CD14-positive monocyte (primary cell): ENCODE measurements around the gene FAM168A. TPM values are rescaled to one million over a fixed set of nuclear protein-coding genes. Genes with fewer than 3 reads are reported as not detected.

Source experiments
- DNase-seq, 3 donors: peaks; one replicate each; pipeline ENCODE4 v3.0.0-alpha.2; 2011 to 2022
- H2AFZ ChIP-seq: 2 replicates; pipeline ENCODE4 v1.6.0; 2012; ENCODE audit warnings: mild to moderate bottlenecking, low read depth, low read length, inconsistent platforms; ENCODE audit not compliant: insufficient read depth, poor library complexity, severe bottlenecking
- H3K27ac ChIP-seq, 2 donors: 1 replicate in 1 of 2; 2 replicates in 1 of 2; pipeline ENCODE4 v1.5.1; 2012 to 2013; ENCODE audit warnings: low read length in 2 of 2, control low read depth in 1 of 2, inconsistent platforms in 1 of 2, low read depth in 1 of 2, mild to moderate bottlenecking in 1 of 2
- H3K27me3 ChIP-seq, 2 donors: one replicate each; pipeline versions ENCODE4 v1.6.0 to v1.6.1; 2011 to 2013; ENCODE audit warnings: low read length in 2 of 2; ENCODE audit not compliant: control insufficient read depth in 2 of 2, insufficient read depth in 2 of 2
- H3K36me3 ChIP-seq, 2 donors: replicated peaks in 1 of 2; 1 replicate in 1 of 2; 2 replicates in 1 of 2; pipeline versions ENCODE4 v1.5.1 to v1.6.1; 2012 to 2013; ENCODE audit warnings: low read length in 2 of 2, control low read depth in 1 of 2, inconsistent platforms in 1 of 2, mild to moderate bottlenecking in 1 of 2; ENCODE audit not compliant: insufficient read depth in 2 of 2, control insufficient read depth in 1 of 2
- H3K4me1 ChIP-seq, 2 donors: 1 replicate in 1 of 2; 2 replicates in 1 of 2; pipeline versions ENCODE4 v1.5.1 to v1.6.1; 2012 to 2013; ENCODE audit warnings: low read length in 2 of 2, control low read depth in 1 of 2, inconsistent platforms in 1 of 2, mild to moderate bottlenecking in 1 of 2, moderate library complexity in 1 of 2; ENCODE audit not compliant: insufficient read depth in 2 of 2, control insufficient read depth in 1 of 2
- H3K4me2 ChIP-seq: replicated peaks from 2 replicates; pipeline ENCODE3; 2012; ENCODE audit warnings: low read length, moderate library complexity, mild to moderate bottlenecking; ENCODE audit not compliant: poor library complexity, severe bottlenecking; ENCODE audit errors: extremely low read depth
- H3K4me3 ChIP-seq, 3 experiments: fragments of 200-600 bp in 1 of 3; sonication (generic) in 1 of 3; replicated peaks in 1 of 3; 1 replicate in 2 of 3; 2 replicates in 1 of 3; pipeline ENCODE4 v1.5.1; 2011 to 2013; ENCODE audit warnings: low read length in 3 of 3, mild to moderate bottlenecking in 3 of 3, control low read depth in 2 of 3, low read depth in 2 of 3, inconsistent platforms in 1 of 3, moderate library complexity in 1 of 3
- H3K79me2 ChIP-seq: 2 replicates; pipeline ENCODE4 v1.6.0; 2012; ENCODE audit warnings: mild to moderate bottlenecking, control low read depth, inconsistent platforms, low read length, moderate library complexity; ENCODE audit not compliant: insufficient read depth
- H3K9ac ChIP-seq: 2 replicates; pipeline ENCODE4 v1.6.0; 2017; ENCODE audit warnings: low read length, mild to moderate bottlenecking; ENCODE audit not compliant: insufficient read depth, poor library complexity, severe bottlenecking
- H3K9me3 ChIP-seq, 2 donors: replicated peaks in 1 of 2; 1 replicate in 1 of 2; 2 replicates in 1 of 2; pipeline versions ENCODE4 v1.5.1 to v1.6.1; 2012 to 2013; ENCODE audit warnings: low read length in 2 of 2, control low read depth in 1 of 2; ENCODE audit not compliant: control insufficient read depth in 1 of 2, insufficient read depth in 1 of 2
- H4K20me1 ChIP-seq: 2 replicates; pipeline ENCODE4 v1.6.0; 2012; ENCODE audit warnings: mild to moderate bottlenecking, low read length, control low read depth, moderate library complexity; ENCODE audit not compliant: insufficient read depth
- H3K27ac Mint-ChIP-seq, 7 donors: one replicate each; pipeline ENCODE4 v1.8.0; 2020; ENCODE audit warnings: mild to moderate bottlenecking in 7 of 7, mixed read lengths in 7 of 7, moderate library complexity in 6 of 7, inconsistent platforms in 2 of 7
- H3K27me3 Mint-ChIP-seq, 3 donors: one replicate each; pipeline ENCODE4 v1.8.0; 2021 to 2022; ENCODE audit warnings: low read depth in 3 of 3, mild to moderate bottlenecking in 3 of 3, mixed read lengths in 3 of 3, moderate library complexity in 3 of 3, inconsistent platforms in 1 of 3
- H3K36me3 Mint-ChIP-seq, 2 donors: one replicate each; pipeline ENCODE4 v1.8.0; 2020; ENCODE audit warnings: mixed read lengths in 2 of 2, inconsistent platforms in 1 of 2, mild to moderate bottlenecking in 1 of 2
- H3K4me1 Mint-ChIP-seq: one replicate; pipeline ENCODE4 v1.8.0; 2020; ENCODE audit warnings: mild to moderate bottlenecking, mixed read lengths
- H3K4me3 Mint-ChIP-seq, 2 donors: one replicate each; pipeline ENCODE4 v1.8.0; 2020; ENCODE audit warnings: mild to moderate bottlenecking in 2 of 2, mixed read lengths in 2 of 2, moderate library complexity in 1 of 2
- H3K9me3 Mint-ChIP-seq, 7 donors: one replicate each; pipeline ENCODE4 v1.8.0; 2020 to 2022; ENCODE audit warnings: mixed read lengths in 7 of 7, mild to moderate bottlenecking in 6 of 7, moderate library complexity in 6 of 7, inconsistent platforms in 2 of 7
- CTCF ChIP-seq: fragments of 200-600 bp; IDR thresholded peaks from one replicate; pipeline ENCODE4 v1.8.0; 2022; ENCODE audit warnings: antibody characterized with exemption, mild to moderate bottlenecking
- WGBS: methylation state at CpG from one replicate; pipeline ENCODE4 v1.1.5; 2013; ENCODE audit warnings: missing lambda C conversion rate; ENCODE audit not compliant: insufficient coverage; 5-methylcytosine and 5-hydroxymethylcytosine counted together
- intact Hi-C, 2 donors: fragments of 100-400 bp; cut with micrococcal nuclease; formaldehyde crosslinking; loops; one replicate each; pipeline versions ENCODE4 v1.15.0 to v1.15.1; 2023
- polyA plus RNA-seq, 3 donors: library from polyadenylated mRNA; depleted of rRNA in 1 of 3; unstranded in 2 of 3; stranded (reverse) in 1 of 3; fragments of 300-500 nt in 2 of 3; fragments of >200 nt in 1 of 3; fragmentation: Illumina TruSeq in 2 of 3; gene quantifications; 1 replicate in 2 of 3; 2 replicates in 1 of 3; pipeline ENCODE4 v1.2.3, GENCODE V29; 2012 to 2021

The FAM168A gene
- polyA plus RNA-seq, 3 donors = 1.4 to 13.3 (median 2.1) TPM

GRCh38 chr11:73496134-73496533 lies 101.8 kb downstream of the FAM168A start:
- H3K36me3 ChIP-seq = no peaks in the 10 kb centered on the region
- no peak for TF ChIP-seq CTCF
- no peak overlapping the region for H3K9ac ChIP-seq
- peaks cover 34% of the 10 kb centered on the region for H3K79me2 ChIP-seq
- no CpG with 5 or more reads among the region's 6 CpGs for WGBS
- DNase-seq = peak in 1 of 3 donors; percentile 9
- peaks cover 10 to 21% of the 10 kb centered on the region in 2 donors for H3K36me3 Mint-ChIP-seq
- intact Hi-C loops = no loop called here
- no peaks in the 10 kb centered on the region for H3K9me3 ChIP-seq
- no peak overlapping the region for H3K4me2 ChIP-seq
- H3K27me3 Mint-ChIP-seq = no peaks in the 10 kb centered on the region
- no peak overlapping the region for H3K4me3 Mint-ChIP-seq
- peak overlapping the region in 1 of 2 donors; percentile 33 for H3K27ac ChIP-seq
- H3K4me1 ChIP-seq = peaks cover 21 to 24% of the 10 kb centered on the region in 2 donors
- H3K9me3 Mint-ChIP-seq = peaks cover 0 to 5% (median 0%) of the 10 kb centered on the region in 7 donors
- H2AFZ ChIP-seq = no peak overlapping the region
- H3K4me3 ChIP-seq = no peak overlapping the region
- H3K4me1 Mint-ChIP-seq = peaks cover 50% of the 10 kb centered on the region
- H4K20me1 ChIP-seq = peaks cover 12% of the 10 kb centered on the region
- no peaks in the 10 kb centered on the region for H3K27me3 ChIP-seq
- H3K27ac Mint-ChIP-seq = peak overlapping the region in 4 of 7 donors; percentile 38 to 69 (median 50)

- no peak for DNase-seq
- Histone ChIP-seq H3K27ac (peak overlapping the region in 1 of 2 donors; percentile 33), H3K79me2 (peaks cover 34% of the 10 kb centered on the region), H3K4me3 (no peak overlapping the region), H3K4me1 (peaks cover 23 to 24% of the 10 kb centered on the region in 2 donors), H3K9ac (no peak overlapping the region), H4K20me1 (peaks cover 16% of the 10 kb centered on the region), H3K36me3 (no peaks in the 10 kb centered on the region), H3K9me3 (no peaks in the 10 kb centered on the region), H3K27me3 (no peaks in the 10 kb centered on the region), H3K4me2 (no peak overlapping the region), H2AFZ (no peak overlapping the region)
- peak overlapping the region in 4 of 7 donors; percentile 38 to 69 (median 50) for H3K27ac Mint-ChIP-seq
- TF ChIP-seq CTCF = no peak
- peaks cover 50% of the 10 kb centered on the region for H3K4me1 Mint-ChIP-seq
- H3K27me3 Mint-ChIP-seq = no peaks in the 10 kb centered on the region
- no peak overlapping the region for H3K4me3 Mint-ChIP-seq
- intact Hi-C loops = no loop called here
- peaks cover 10 to 21% of the 10 kb centered on the region in 2 donors for H3K36me3 Mint-ChIP-seq
- peaks cover 0 to 5% (median 0%) of the 10 kb centered on the region in 7 donors for H3K9me3 Mint-ChIP-seq
- WGBS = no CpG with 5 or more reads among the region's 2 CpGs
These were observed 102.2 kb downstream of the FAM168A start for GRCh38 chr11:73495731-73496130.
